Measurements from ENCODE around the gene KRTAP12-2.
"Not testable (repeated sequence)": the region's sequence is repeated elsewhere in the genome, so short reads cannot be mapped to it uniquely, and the experiment has no call there.

Gene KRTAP12-2

DNA sequence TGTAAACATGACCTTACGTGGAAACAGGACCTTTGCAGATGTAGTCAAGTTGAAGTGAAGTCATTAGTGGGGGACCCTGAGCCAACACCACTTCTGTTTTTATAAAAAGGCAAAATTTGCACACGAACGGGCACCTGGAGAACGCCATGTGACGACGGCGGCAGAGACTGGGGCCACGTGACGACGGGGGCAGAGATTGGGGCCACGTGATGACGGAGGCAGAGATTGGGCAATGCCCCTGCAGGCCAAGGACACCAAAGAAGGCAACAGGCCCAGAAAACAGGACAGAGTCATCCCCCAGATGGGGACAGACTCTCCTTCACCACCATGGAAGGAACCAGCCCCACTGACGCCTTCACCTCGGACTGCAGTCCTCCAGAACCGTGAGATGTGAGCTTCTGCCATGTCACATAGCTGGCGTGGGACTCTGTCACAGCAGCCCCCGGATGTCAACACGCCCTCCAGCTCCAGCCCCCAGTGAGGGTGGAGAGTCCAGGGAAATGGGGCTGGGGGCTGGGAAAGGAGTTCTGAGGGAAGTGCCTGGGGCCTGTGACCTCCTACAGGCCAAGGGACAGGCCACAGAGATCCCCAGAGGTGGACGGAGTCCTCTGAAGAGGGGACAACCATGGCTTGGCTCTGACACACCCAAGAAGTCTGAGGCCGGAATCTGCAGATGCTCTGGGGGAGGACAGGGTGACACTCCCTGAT lies 16.3 kb downstream of the KRTAP12-2 start:
- no peak for DNase-seq (ENCODE audit: low read depth in 2 of 2)

DNA sequence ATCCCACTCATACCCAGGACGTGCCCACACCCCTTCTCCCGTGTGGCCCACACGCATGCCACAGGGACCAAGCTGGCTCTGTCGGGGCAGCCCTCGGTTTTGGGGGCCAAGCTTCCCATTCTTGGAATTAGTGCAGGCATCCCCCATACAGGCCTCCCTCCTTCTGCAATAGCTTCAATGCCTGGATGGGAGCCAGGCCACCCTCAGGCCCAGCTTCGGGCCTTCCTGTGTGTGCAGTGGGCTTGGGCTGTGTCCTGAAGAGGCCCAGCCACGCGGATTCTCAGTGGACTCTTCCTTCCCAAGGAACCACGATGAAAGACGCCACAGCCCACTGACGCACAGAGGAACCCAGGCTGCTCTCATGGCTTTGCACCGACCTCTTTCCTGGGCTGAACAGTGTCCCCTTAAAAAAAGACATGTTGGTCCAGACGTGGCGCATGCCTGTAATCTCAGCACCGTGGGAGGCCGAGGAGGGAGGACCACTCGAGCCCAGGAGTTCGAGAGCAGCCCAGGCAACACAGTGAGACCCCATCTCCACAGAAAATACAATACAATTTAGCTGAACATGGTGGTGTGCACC lies 17.1 kb downstream of the KRTAP12-2 start:
- DNase-seq (ENCODE audit: low read depth in 2 of 2), result no peak

DNA sequence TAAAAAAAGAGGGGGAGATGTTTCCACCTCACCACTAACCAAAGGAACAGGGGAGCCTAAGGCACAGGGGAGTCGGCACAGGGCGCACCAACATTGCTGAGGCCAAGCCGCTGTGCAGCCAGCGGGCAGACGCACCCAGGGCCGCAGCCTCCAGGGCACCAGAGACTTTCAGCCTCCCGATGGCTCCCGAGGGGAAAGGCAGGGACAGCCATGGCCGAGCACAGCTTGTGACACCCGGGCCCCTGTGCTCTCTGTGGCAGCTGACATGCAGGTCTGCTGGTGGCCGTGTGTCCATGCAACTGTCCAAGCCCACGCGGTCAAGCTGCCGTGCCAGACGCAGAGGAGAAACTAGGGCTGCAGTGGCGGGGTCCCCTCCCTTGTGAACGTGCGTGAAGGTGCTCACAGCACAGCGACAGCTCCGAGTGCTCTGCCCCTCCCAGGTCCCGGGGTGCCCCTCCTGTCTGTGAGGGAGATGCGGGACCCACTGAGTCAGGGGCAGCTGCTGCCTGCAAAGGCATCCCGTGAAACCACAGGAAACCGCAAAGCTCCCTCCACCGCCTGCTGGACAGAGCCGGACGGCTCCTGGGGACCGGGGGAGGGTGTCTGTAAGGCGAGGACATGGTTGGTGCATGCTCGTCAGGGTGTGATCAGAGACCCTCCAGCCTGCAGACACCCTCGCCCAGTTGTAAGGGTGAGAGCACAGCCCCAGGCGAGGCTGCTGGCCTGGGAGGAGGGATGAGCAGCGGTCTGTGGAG lies 18.0 kb downstream of the KRTAP12-2 start:
- DNase-seq (ENCODE audit: low read depth in 2 of 2), result no peak

GRCh38 chr21:44647222-44647552 lies 19.5 kb downstream of the KRTAP12-2 start:
- DNase-seq (ENCODE audit: low read depth in 2 of 2), result no peak

GRCh38 chr21:44646366-44647221 lies 20.1 kb downstream of the KRTAP12-2 start, which contains the start of gene KRTAP10-11:
Gene KRTAP10-11 (plus strand): TSS chr21:44646414. CDS start chr21:44646459, 45 bp downstream.
- DNase-seq (ENCODE audit: low read depth in 2 of 2), result not testable (repeated sequence)

DNA sequence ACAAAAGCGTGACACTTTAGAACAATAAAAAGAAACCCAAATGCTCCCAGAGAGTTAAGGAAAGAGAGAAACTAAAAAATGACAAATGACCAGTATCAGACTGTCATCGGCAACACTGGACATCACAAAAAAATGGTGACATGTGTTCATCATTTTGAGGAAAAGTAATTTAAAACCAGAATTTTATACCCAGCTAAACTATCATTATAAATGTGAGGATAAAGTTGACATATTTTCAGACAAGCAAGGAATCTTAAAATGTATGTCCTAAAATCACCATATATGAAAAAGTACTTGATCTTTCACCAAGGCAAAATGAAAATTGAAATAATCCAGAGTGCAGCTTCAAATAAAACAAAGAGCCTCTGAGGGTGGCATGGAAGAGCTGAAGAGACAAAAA lies 21.8 kb downstream of the KRTAP12-2 start:
- DNase-seq (ENCODE audit: low read depth in 2 of 2), result no peak

GRCh38 chr21:44643741-44644310 lies 22.9 kb downstream of the KRTAP12-2 start:
- no peak for DNase-seq (ENCODE audit: low read depth in 2 of 2)

DNA sequence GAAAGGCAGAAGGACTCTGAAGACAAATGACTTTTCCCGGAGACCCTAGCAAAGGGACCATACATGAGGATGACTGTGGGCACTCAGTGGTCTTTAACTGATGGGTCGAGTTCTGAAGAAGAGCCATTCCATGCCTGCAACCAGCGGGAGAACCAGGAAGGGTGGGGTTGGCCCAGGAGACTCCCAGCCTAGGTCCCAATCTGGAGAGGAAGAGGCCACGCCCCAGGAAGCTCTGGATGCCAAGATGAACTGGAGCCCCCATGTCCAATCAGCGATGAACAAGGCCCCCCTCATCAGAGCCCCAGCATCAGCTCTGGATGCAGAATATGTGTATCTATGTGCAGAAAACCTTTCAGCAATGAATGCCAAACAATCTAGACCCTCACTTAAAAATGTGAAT lies 26.0 kb downstream of the KRTAP12-2 start:
- DNase-seq (ENCODE audit: low read depth in 2 of 2), result no peak

- no peak for DNase-seq (ENCODE audit: low read depth in 2 of 2)
Measured at GRCh38 chr21:44639331-44639655, 27.4 kb downstream of the KRTAP12-2 start.

GRCh38 chr21:44638506-44639330 lies 28.0 kb downstream of the KRTAP12-2 start:
- DNase-seq (ENCODE audit: low read depth in 2 of 2), result not testable (repeated sequence)

DNA sequence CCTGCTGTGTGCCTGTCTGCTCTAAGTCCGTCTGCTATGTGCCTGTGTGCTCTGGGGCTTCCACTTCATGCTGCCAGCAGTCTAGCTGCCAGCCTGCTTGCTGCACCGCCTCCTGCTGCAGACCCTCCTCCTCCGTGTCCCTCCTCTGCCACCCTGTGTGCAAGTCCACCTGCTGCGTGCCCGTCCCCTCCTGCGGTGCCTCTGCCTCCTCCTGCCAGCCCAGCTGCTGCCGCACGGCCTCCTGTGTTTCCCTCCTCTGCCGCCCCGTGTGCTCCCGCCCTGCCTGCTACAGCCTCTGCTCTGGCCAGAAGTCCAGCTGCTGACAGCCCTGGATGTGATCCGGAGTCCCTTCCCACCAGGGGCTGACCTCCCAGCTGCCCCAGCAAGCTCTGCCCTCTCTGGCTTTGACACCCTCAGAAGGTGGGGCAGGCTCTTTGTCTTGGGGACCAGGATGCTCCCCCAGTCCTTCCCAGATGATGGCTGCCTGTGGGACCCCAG lies 28.8 kb downstream of the KRTAP12-2 start:
- DNase-seq (ENCODE audit: low read depth in 2 of 2), result not testable (repeated sequence)

- DNase-seq (ENCODE audit: low read depth in 2 of 2), result no peak
Measured at GRCh38 chr21:44637018-44637850, 29.5 kb downstream of the KRTAP12-2 start, which contains the start of gene KRTAP10-10. Gene KRTAP10-10 (plus strand): TSS chr21:44637356. CDS start chr21:44637418, 62 bp downstream.

GRCh38 chr21:44636209-44637017 lies 30.3 kb downstream of the KRTAP12-2 start:
- DNase-seq (ENCODE audit: low read depth in 2 of 2), result no peak

DNA sequence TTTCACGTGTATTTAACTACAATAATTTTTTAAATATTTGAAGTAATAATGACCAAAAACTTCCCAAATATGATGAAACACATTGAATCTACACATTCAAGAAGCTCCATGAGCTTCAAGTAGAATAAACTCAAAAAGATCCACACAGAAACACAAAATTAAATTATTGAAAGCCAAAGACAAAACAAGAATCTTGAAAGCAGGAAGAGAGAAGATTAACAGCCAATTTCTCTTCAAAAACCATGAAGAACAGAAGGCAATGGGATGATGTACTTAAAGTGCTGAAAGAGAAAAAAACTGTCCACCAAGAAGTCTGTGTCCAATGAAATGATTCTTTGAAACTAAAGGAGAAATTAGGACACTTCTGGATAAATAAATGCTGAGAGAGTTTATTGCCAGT lies 34.7 kb downstream of the KRTAP12-2 start:
- no peak for DNase-seq (ENCODE audit: low read depth in 2 of 2)

DNA sequence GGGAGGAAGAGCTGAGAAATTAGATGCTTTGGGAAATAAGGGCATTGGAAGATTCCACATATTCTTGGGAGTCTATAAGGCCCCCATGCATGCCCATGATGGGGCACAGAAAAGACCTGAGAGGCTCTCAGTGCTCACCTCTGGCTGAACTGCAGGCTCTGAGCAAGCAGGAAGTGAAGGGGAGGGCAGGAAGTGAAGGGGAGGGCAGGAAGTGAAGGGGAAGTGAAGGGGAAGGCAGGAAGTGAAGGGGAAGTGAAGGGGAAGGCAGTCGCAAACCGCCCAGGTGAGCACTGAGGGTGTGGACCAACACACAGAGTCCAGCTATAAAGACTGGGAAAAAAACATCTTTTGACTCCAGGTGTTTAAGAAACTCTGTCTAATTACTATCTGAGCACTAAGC lies 36.3 kb downstream of the KRTAP12-2 start:
- DNase-seq (ENCODE audit: low read depth in 2 of 2), result no peak

DNA sequence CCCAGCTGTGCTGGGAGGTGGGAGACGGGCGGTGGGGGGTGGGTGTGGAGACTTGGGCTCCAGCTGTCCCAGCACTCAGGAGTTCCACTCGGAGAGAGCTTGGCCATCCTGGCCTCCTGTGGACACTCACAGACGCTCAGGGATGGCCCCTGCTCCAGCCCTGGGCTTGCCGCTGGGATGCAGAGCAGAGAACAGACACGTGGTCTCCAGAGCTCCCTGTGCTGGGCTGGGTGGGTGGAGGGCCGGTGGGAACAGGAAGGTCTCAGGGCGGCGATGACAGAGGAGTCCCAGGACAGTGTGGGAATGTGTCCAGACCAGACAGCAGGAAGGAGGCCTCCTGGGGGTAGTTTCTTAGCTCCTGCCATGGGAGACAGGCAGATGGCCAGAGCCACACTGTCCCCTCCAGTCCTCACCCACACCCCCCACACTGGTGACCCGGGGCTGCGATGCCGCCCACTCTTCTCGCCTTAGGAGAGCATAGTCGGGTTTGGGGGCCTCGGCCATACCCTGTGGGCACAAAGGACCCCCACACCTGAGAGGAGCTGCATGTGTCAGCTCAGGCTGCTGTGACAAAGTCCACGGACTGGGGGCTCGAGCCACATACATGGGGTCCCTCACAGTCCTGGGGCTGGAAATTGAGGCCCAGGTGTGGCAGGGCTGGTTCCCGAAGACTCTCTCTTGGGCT lies 37.9 kb downstream of the KRTAP12-2 start:
- DNase-seq (ENCODE audit: low read depth in 2 of 2), result no peak

DNA sequence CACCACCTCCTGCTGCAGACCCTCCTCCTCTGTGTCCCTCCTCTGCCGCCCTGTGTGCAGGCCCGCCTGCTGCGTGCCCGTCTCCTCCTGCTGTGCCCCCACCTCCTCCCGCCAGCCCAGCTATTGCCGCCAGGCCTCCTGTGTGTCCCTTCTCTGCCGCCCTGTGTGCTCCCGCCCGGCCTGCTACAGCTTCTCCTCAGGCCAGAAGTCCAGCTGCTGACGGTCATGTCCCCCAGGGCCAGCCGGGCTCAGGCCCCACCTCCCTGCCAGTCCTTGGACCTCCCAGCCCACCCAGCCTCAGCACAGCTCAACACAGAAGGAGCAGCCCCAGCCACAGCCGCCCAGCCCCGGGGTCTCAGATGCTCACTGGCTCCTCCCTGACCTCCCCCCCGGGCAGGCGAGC lies 38.9 kb downstream of the KRTAP12-2 start:
- not testable (repeated sequence) for DNase-seq (ENCODE audit: low read depth in 2 of 2)

GRCh38 chr21:44627181-44627822 lies 39.4 kb downstream of the KRTAP12-2 start:
- DNase-seq (ENCODE audit: low read depth in 2 of 2), result not testable (repeated sequence)

Data from stimulated activated CD8-positive, alpha-beta memory T cell treated with anti-CD3 and anti-CD28 coated beads, Interleukin-15, amount 100 ng/mL, for 4 hours (primary cell).